NOMO-1 (cell line): ENCODE measurements around the gene STARD5.

ENCODE experiments used
- DNase-seq, 2 experiments: peaks; one replicate each; lab custom pipeline; 2025; ENCODE audit not compliant: unreplicated experiment in 2 of 2; lab: John Stamatoyannopoulos, UW

The STARD5 gene

GRCh38 chr15:81278306-81279029 lies 45.5 kb downstream of the STARD5 start:
- no peak for DNase-seq

GRCh38 chr15:81277851-81278250 lies 46.1 kb downstream of the STARD5 start:
- no peak for DNase-seq

DNA sequence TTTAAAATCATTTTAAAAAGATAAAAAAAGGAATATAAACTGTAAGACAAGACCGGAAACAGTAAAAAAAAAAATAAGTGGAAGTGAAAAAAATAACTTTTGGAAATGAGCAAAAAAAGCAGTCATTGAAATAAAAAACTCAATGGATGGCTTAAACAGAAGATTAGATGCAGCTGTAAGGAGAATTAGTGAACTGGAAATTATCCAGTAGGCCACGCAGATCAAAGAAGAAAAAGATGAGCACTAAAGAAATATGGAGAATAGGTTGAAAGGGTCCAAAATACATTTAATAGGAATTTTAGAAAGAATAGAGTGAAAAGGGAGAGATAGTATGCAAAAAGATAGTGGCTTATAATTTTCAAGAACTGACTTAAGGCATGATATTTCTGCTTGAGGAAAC lies 47.0 kb downstream of the STARD5 start:
- no peak for DNase-seq

DNA sequence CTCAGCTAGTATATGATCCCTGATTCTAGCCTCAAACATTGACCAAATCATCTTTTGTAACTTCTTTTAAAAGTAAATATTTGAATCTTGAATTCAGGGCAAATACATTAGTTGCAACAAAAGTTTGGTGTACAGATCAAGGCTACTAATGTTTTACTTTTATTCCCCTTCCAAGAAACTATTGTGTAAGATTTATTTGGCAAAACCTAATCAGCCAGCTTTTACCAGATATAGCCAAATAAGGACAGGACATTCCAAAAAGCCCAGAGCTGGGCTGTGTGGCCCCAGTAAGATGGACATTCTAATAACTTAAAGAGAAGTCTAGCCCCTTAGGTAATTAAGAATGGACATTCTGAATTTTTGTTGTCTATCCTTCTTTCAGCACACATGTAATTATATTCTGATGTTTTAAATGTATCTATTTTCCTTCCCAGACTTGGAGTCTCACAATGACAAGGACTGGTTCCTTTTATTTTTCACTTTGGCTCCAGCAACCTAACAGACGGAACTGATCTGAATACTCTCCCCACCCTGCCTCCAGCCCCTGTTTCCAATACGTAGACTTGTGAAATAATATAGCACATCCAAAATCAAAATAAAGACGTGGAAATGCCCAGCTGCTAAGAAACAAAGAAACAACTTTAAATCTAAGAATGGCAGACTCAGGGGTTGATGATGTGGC lies 48.1 kb downstream of the STARD5 start:
- DNase-seq = no peak

- DNase-seq = peak in 1 of 2 experiments; percentile 68
Measured at GRCh38 chr15:81274931-81275707, 48.8 kb downstream of the STARD5 start.

GRCh38 chr15:81274255-81274654 lies 49.7 kb downstream of the STARD5 start:
- DNase-seq = no peak

DNA sequence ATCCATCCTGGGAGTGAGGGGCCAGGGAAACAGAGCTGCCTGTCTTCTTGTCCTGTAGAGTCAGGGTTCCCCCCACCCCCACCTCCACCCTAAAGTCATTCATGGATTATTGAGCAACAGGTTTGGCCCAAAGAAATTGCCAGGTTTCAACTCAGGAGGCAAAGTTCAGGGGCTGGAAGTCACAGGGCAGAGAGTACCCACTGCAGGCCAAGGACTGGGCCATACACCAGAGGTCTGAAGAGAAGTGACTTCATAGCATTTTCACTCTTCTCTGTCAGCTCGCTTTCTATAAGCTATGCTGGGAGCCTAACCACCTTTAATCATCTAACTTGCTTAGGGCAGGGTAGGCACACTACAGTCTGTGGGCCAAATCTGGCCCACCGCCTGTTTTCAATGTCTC lies 50.1 kb downstream of the STARD5 start:
- DNase-seq = no peak

- no peak for DNase-seq
Measured at GRCh38 chr15:81273200-81273599, 50.7 kb downstream of the STARD5 start.

GRCh38 chr15:81271761-81272644 lies 51.9 kb downstream of the STARD5 start:
- no peak for DNase-seq

- DNase-seq = no peak
Measured at GRCh38 chr15:81270781-81271491, 53.0 kb downstream of the STARD5 start.

DNA sequence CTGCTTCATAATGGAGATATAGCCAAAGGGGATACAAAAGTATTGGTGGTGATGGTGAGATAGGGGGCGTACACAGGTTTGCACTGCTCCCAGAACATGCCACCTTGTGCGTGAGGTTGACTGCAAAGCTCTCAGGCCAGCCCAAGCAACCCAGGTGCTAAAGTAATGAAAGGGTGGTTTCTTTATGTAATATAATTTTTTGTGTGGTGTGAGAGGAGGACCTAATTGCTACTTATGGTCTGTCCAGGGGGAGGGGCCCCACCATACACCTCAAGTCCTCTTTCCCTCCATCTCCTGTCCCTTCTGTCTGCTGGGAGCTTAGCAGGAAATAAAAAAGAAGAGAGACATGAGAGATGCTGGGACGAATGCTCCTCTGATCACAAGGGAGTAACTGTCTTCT lies 53.8 kb downstream of the STARD5 start:
- no peak for DNase-seq

- peak; percentile 29 to 30 for DNase-seq
Measured at GRCh38 chr15:81268881-81269601, 54.9 kb downstream of the STARD5 start.

DNA sequence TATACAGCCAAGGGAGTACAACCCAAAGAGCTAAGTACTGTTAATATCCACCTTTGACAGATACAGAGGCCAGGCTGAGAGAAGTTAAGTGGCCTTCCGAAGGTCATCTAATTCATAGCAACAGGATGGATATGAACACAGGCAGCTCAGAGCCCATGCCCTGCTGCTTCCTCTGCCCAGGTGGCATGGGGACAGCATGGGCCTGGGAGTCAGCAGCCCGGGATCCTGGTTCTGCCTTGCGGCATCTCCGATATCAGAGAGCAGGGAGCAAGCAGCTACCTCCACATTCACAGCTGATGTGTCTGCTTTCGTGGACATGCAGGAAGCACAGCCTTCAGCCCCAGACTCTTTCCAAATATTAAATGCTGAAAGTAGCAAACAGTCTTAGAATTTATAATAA lies 55.6 kb downstream of the STARD5 start:
- DNase-seq = no peak

GRCh38 chr15:81265944-81266775 lies 57.8 kb downstream of the STARD5 start:
- DNase-seq = peak; percentile 69 to 74

GRCh38 chr15:81265256-81265943 lies 58.5 kb downstream of the STARD5 start:
- DNase-seq = no peak

DNA sequence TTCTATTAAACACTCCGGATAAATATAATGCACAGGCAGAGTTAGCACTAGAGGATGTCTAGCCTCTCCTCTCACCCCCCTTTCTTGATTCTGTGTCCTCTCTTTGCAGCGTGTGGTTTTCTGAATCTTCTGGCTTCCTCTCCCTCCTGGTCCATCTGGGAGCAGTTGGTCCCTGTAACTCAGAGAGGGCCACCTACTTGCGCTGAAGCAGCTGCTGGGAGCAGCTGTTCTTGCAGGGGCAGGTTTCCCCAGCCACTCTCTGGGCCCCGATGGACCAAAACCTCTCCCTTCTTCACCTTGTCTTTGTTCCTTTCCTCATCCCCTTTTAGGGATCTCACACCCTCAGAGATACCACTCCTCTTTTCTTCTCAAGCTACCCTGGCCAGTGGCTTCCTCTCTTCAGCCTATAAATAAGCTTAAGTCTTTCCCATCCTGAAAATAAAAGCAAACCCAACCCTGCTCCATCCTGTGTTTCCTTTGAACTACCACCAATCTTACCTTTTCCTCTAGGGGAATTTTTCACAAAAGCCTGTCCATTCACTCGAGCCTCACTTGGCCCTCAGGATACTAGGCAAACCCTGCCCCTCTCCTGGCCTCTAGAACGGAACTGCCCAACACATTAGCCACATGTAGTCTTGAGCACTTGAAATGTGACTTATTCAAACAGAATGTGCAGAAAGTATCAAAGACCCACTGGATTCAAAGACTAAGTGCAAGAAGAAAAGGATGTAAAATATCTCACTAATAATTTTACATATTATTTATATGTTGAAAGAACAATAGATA lies 59.7 kb downstream of the STARD5 start:
- DNase-seq = no peak

DNA sequence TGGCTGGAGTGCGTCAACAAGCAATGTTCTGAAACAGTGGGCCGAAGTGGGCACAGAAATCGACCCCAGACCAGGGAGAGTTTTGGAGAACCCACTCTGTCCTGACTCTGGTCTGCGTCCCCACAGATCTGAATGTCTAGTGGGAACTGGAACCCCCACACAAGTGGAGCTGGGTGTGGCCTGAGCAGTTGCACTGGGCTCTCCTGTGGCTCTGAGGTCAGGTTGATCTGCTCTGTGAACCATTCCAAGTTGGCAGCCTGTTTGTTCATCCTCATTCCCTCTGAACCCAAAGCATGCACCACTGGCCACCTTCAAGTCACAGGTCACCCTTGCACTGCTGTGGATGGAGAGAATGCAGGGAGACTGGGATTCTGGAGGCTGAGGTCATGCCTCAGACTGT lies 60.5 kb downstream of the STARD5 start:
- no peak for DNase-seq
